NCI-H128 (cell line): ENCODE data around the gene TECTB.
A peak's percentile ranks its signal among the peaks of the same experiment; 100 is the strongest.

Experiments
- DNase-seq: peaks from one replicate; lab custom pipeline; 2025; ENCODE audit not compliant: unreplicated experiment; lab: John Stamatoyannopoulos, UW

Gene TECTB

GRCh38 chr10:112304267-112304859, 21.2 kb downstream of the TECTB start:
- no peak for DNase-seq

- DNase-seq, result no peak
Observed at GRCh38 chr10:112307358-112308124, 24.3 kb downstream of the TECTB start.

- DNase-seq, result no peak
Observed at GRCh38 chr10:112308125-112308502, 24.9 kb downstream of the TECTB start.

DNA sequence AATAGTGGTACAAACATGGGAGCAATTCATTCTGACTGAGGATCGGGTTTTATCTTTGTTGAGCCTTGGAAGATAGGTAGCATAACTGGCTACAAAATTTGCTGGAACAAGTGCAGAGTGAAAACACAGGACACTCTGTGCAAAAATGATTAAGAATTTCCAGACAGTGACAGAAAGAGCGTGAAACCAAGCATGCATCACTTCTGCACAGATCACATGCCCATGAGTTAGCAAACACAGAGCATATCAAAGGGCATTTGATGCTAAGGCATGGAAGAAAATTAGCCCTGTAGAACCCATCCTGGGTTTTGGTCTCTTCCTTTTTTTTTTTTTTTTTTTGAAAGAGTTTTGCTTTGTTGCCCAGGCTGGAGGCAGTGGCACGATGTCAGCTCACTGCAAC, 28.3 kb downstream of the TECTB start:
- no peak for DNase-seq

- DNase-seq, result no peak
Observed at GRCh38 chr10:112313234-112313633, 30.0 kb downstream of the TECTB start.

DNA sequence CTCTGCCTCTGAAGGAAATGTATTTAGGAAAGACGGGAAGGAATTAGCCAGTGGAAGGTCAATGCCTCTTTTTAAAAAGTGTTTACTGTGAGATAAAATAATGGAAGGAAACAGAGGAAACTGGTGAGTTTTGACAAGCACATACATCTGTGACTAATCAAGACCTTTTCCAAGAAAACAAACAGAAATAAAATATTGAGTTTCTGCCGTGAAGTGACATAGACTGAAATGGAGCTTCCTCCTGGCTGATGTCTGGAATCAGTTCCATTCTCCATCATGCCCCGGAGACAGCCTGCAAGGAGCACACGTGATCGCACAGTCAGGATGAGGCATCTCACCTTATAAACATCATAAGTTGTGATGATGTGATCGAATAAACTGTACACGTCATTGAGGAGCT, 30.7 kb downstream of the TECTB start:
- DNase-seq, result no peak

DNA sequence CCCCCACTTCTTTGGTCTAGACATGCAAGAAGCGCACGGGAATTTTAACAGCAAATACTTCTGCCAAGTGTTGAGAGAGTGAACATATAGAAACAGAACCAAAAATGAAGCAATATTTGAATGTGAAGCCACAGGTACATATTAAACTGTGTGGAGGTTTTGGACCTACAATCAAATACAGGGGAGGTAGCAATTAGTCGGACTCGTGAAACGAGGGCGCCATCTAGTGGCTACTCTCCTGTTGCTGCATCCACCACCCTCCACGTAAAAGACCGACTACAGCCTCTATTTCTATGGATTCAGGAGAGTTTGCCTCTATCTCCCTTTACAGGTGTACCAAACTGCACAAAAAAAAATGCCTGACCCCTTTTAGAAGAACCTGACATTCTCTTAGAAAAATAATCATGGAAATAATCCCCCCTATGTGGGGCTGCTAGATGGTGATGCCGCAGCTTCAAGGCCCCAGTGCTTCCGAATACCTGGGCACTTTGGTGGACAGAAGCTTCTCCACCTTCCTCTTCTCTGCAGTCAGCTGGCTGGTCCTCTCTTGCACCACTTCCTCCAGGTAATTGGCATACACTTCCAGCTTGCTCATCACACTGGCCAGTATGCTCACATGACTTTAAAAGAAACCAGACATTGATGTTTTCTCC, 31.7 kb downstream of the TECTB start:
- DNase-seq, result peak; percentile 10

DNA sequence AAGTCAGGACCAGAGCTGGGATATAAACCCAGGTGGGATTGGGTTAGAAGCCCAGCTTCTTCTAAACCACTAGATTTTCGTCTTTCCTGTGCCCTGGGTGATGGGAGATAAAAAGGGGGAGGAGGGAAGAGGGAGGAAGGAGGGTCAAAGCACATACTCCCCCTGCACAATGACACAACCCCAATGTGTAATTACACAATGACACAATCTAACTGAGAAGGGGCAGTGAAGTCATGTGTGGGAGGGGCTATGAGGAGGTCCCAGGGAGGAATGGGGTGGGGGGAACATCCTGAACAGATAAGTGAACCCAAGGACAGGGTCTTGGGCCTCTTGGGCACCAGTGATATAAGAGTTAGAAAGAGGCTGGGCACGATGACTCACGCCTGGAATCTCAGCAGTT, 44.5 kb downstream of the TECTB start:
- DNase-seq, result no peak

GRCh38 chr10:112330162-112330561, 47.0 kb downstream of the TECTB start:
- no peak for DNase-seq

GRCh38 chr10:112330607-112331160, 47.5 kb downstream of the TECTB start:
- DNase-seq, result no peak

- DNase-seq, result no peak
Observed at GRCh38 chr10:112332022-112332421, 48.8 kb downstream of the TECTB start.

GRCh38 chr10:112332509-112333228, 49.5 kb downstream of the TECTB start:
- no peak for DNase-seq

GRCh38 chr10:112333452-112333851, 50.3 kb downstream of the TECTB start:
- DNase-seq, result no peak

GRCh38 chr10:112335111-112335867, 52.1 kb downstream of the TECTB start:
- DNase-seq, result no peak

- DNase-seq, result no peak
Observed at GRCh38 chr10:112335868-112336265, 52.7 kb downstream of the TECTB start.

DNA sequence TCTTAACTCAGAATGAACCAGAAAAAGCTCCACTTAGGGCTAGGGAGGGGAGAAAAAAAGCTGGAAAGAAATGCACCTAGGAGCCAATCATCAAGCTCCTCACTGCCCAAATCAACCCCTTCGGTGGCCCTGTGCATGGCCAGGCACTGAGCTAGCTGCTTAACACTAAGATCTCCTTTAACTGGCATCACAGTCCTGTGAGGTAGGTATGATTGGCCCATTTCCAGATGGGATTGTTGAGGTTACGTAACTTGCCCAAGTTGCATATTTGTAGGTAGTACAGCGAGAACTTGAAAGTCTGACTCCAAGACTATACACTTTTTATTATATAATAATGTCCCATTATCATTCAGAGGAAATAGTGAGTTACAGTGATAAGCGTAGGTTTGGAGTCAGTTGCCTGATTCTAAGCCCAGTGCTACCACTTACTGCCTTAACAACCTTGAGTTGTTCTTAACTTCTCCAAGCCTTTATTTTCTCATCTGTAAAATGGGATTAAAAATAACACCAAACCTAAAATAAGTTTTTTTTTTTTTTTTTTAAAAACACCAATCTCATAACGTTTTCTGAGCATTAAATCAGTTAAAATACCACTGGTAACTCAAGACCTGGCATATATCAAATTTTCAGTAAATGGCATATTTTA, 53.5 kb downstream of the TECTB start:
- DNase-seq, result no peak

DNA sequence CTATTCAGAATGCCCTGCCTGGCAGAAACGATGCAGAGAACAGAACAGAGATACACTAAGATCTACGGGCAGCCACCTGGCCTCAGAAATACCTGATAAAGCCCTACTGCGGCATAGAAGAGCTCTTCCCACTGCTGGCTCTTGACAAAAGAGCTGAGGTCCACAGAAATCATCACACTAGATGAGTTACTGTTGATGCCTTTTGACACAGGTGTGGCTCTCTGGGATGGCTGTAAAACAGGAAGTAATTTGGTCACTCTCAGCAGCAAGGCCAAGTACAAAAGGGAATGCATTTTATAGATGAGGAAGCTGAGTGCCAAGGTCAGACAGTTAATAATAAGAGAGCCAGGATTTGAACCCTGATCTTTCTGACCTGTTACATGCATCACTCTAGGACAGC, 55.8 kb downstream of the TECTB start:
- no peak for DNase-seq

- DNase-seq, result no peak
Observed at GRCh38 chr10:112340601-112341000, 57.4 kb downstream of the TECTB start.

GRCh38 chr10:112343056-112343806, 60.0 kb downstream of the TECTB start:
- DNase-seq, result no peak
